Left renal pelvis (tissue), 4 donors: ENCODE results near the gene KSR2. TPM values are rescaled to one million over a fixed set of nuclear protein-coding genes. Genes with fewer than 3 reads are reported as not detected.

Source experiments
- polyA plus RNA-seq, 4 donors: library from polyadenylated mRNA; unstranded; fragments of 120-200 nt; gene quantifications; one replicate each; pipeline ENCODE4 v1.2.1, GENCODE V29; 2013; ENCODE audit not compliant: insufficient read length in 4 of 4

The KSR2 gene
- polyA plus RNA-seq, 4 donors, result 0.04 to 1.0 (median 0.66) TPM

Other genes starting within 250 kb of the KSR2 start
- 10 to 100 TPM; 29.3 to 41.4 (median 37.7) TPM for gene RFC5, start 47.7 kb upstream of the KSR2 start, polyA plus RNA-seq
- gene WSB2, start 92.2 kb upstream of the KSR2 start, polyA plus RNA-seq, result 10 to 100 TPM; 46.0 to 53.1 (median 50.4) TPM
- gene VSIG10, start 135.0 kb upstream of the KSR2 start, polyA plus RNA-seq, result 10 to 100 TPM; 16.2 to 30.3 (median 23.2) TPM
- 100 to 1,000 TPM; 173 to 315 (median 305) TPM for gene PEBP1, start 167.1 kb upstream of the KSR2 start, polyA plus RNA-seq